ENCODE results near the gene CCDC197. TPM values are rescaled to one million over a fixed set of nuclear protein-coding genes. Genes with fewer than 3 reads are reported as not detected.

CCDC197 gene
- total and polyA plus RNA-seq, 4 donors: not detected

DNA sequence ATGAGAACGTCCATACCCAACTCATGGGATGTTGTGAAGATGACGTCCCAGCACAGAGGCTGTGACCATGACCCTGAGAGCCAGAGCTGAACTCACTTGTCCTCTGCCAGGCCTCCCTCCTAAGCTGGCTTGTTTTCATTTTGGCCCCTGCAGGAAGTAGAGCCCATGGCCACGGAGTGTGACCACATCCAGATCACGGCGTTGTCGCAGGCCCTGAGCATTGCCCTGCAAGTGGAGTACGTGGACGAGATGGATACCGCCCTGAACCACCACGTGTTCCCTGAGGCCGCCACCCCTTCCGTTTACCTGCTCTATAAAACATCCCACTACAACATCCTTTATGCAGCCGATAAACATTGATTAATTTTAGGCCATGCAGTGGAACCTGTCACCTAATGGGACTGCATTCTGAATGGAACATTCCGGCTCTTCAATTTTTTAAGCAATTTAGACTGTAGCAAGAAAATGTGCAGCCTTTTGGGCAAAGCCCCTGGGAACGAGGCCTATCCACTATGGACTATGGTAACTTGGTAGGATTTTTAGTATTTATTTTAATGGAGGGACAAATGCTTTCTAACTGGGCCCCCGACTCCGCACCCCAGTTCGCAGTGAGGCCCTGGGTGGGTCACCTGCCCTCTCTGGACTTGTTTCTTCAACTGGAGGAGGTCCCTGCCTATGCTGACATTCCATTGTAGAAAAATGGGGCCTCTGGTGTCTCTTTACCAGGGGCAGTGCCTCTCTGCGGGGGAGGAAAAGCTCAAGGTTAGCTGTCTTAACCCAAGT lies 48.7 kb downstream of the CCDC197 start:
- TF ChIP-seq CTCF (IDR thresholded peaks at IDR 0.05; ENCODE audit: low read depth, low read length, missing input control) (no peak), RAD21 (IDR thresholded peaks at IDR 0.05) (no peak), YY1 (IDR thresholded peaks at IDR 0.05) (no peak), SP1 (IDR thresholded peaks at IDR 0.05) (no peak), TAF1 (conservative IDR thresholded peaks at IDR 0.05) (no peak), HNF4A (conservative IDR thresholded peaks at IDR 0.05) (no peak), RXRA (IDR thresholded peaks at IDR 0.05) (no peak), HNF4G (IDR thresholded peaks at IDR 0.05) (no peak), FOXA2 (IDR thresholded peaks at IDR 0.05) (no peak), ATF3 (IDR thresholded peaks at IDR 0.05) (no peak), FOXA1 (IDR thresholded peaks at IDR 0.05) (no peak), NR2F2 (IDR thresholded peaks at IDR 0.05) (no peak), EGR1 (IDR thresholded peaks at IDR 0.05; ENCODE audit: low read depth in 2 of 2) (no peak), JUND (IDR thresholded peaks at IDR 0.05) (no peak), REST (IDR thresholded peaks at IDR 0.05) (no peak)
- TF ChIP-seq, protein P1, sequence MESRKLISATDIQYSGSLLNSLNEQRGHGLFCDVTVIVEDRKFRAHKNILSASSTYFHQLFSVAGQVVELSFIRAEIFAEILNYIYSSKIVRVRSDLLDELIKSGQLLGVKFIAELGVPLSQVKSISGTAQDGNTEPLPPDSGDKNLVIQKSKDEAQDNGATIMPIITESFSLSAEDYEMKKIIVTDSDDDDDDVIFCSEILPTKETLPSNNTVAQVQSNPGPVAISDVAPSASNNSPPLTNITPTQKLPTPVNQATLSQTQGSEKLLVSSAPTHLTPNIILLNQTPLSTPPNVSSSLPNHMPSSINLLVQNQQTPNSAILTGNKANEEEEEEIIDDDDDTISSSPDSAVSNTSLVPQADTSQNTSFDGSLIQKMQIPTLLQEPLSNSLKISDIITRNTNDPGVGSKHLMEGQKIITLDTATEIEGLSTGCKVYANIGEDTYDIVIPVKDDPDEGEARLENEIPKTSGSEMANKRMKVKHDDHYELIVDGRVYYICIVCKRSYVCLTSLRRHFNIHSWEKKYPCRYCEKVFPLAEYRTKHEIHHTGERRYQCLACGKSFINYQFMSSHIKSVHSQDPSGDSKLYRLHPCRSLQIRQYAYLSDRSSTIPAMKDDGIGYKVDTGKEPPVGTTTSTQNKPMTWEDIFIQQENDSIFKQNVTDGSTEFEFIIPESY (IDR thresholded peaks at IDR 0.05): no peak
- TF ChIP-seq, protein P2, sequence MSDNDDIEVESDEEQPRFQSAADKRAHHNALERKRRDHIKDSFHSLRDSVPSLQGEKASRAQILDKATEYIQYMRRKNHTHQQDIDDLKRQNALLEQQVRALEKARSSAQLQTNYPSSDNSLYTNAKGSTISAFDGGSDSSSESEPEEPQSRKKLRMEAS (IDR thresholded peaks at IDR 0.05): no peak

More for the DNA sequence above, 48.7 kb downstream of the CCDC197 start:
- 92% methylated on average over 19 of the region's 19 CpGs for WGBS
- DNase-seq (ENCODE audit: low spot score): no peak
- Histone ChIP-seq H3K4me3 (ENCODE audit: low read depth in 1 of 3, low read length in 3 of 3) (no peak overlapping the region), H3K27ac (ENCODE audit: low read depth in 1 of 2, low read length in 2 of 2) (no peak overlapping the region), H3K9me3 (ENCODE audit: control insufficient read depth in 4 of 4, low read length in 3 of 4) (no peaks in the 10 kb centered on the region), H3K27me3 (ENCODE audit: control insufficient read depth in 4 of 4, insufficient read depth in 4 of 4, low read length in 3 of 4) (no peaks in the 10 kb centered on the region), H3K36me3 (ENCODE audit: control insufficient read depth in 4 of 4, insufficient read depth in 3 of 4, low read depth in 1 of 4, low read length in 3 of 4) (peaks cover 8 to 62% (median 34%) of the 10 kb centered on the region in 4 donors), H3K9ac (ENCODE audit: low read depth in 1 of 2, low read length in 2 of 2) (no peak overlapping the region), H3K4me1 (ENCODE audit: control insufficient read depth in 4 of 4, insufficient read depth in 4 of 4, low read length in 3 of 4) (peaks cover 2 to 12% (median 9%) of the 10 kb centered on the region in 4 donors)
